Testis (tissue), 2 donors: ENCODE data around the gene UBR2.

Experiments
- POLR2A ChIP-seq: fragments of 450-650 bp; IDR thresholded peaks from one replicate; pipeline ENCODE4 v1.6.1; 2017; ENCODE audit warnings: antibody characterized with exemption, mild to moderate bottlenecking, moderate library complexity
- TF ChIP-seq, protein P1 (sequence below), 3 experiments: fragments of 450-650 bp in 2 of 3; fragments of 200-600 bp in 1 of 3; sonication (generic) in 1 of 3; IDR thresholded peaks; one replicate each; pipeline ENCODE4 v1.5.1; 2016 to 2019; ENCODE audit warnings: antibody characterized with exemption in 3 of 3, mild to moderate bottlenecking in 2 of 3, moderate library complexity in 1 of 3

DNA sequence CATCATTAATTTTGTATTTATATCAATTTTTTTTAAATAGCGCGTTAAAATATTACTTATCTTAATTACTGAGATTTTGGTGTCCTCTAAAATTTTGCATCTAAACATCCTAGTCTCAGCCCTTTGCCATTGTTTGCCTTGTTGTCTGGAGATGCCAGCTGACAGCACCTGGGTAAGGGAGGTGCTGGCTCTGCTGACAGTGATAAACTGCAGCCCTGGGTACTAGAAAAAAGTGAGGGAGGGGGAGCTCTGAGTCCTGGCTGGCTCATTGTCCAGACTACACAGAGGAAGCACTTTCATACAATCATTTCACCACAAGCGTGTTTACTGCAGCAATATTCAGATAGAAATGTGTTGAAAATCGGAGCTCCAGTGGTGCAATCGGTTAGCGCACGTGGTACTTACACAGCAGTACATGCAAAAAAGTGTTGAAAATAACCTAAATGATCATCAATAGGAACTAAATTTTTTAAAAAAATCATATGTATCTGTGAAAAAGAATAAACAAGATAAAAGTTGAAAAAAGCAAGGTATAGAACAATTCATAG is 18.5 kb upstream of the UBR2 start:
- TF ChIP-seq, protein P1, sequence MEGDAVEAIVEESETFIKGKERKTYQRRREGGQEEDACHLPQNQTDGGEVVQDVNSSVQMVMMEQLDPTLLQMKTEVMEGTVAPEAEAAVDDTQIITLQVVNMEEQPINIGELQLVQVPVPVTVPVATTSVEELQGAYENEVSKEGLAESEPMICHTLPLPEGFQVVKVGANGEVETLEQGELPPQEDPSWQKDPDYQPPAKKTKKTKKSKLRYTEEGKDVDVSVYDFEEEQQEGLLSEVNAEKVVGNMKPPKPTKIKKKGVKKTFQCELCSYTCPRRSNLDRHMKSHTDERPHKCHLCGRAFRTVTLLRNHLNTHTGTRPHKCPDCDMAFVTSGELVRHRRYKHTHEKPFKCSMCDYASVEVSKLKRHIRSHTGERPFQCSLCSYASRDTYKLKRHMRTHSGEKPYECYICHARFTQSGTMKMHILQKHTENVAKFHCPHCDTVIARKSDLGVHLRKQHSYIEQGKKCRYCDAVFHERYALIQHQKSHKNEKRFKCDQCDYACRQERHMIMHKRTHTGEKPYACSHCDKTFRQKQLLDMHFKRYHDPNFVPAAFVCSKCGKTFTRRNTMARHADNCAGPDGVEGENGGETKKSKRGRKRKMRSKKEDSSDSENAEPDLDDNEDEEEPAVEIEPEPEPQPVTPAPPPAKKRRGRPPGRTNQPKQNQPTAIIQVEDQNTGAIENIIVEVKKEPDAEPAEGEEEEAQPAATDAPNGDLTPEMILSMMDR (IDR thresholded peaks at IDR 0.05) = no peak
- no peak for TF ChIP-seq POLR2A
